HG02884 (cell line): ENCODE data around the gene PGP.
"Not testable (repeated sequence)": the region's sequence is repeated elsewhere in the genome, so short reads cannot be mapped to it uniquely, and the experiment has no call there.

Experiments
- ATAC-seq: cut with Tn5 transposase; IDR thresholded peaks from one replicate; pipeline ENCODE4 v1.9.1; 2021; ENCODE audit warnings: mild to moderate bottlenecking, moderate library complexity; ENCODE audit not compliant: unreplicated experiment

PGP gene

GRCh38 chr16:2223221-2223941, 8.7 kb upstream of the PGP start, which contains the start of gene E4F1:
E4F1 (plus strand) TSS chr16:2223591; CDS start chr16:2223614, 23 bp downstream.
- ATAC-seq: peak; percentile 91

GRCh38 chr16:2216330-2216729, 1.7 kb upstream of the PGP start:
- no peak for ATAC-seq

DNA sequence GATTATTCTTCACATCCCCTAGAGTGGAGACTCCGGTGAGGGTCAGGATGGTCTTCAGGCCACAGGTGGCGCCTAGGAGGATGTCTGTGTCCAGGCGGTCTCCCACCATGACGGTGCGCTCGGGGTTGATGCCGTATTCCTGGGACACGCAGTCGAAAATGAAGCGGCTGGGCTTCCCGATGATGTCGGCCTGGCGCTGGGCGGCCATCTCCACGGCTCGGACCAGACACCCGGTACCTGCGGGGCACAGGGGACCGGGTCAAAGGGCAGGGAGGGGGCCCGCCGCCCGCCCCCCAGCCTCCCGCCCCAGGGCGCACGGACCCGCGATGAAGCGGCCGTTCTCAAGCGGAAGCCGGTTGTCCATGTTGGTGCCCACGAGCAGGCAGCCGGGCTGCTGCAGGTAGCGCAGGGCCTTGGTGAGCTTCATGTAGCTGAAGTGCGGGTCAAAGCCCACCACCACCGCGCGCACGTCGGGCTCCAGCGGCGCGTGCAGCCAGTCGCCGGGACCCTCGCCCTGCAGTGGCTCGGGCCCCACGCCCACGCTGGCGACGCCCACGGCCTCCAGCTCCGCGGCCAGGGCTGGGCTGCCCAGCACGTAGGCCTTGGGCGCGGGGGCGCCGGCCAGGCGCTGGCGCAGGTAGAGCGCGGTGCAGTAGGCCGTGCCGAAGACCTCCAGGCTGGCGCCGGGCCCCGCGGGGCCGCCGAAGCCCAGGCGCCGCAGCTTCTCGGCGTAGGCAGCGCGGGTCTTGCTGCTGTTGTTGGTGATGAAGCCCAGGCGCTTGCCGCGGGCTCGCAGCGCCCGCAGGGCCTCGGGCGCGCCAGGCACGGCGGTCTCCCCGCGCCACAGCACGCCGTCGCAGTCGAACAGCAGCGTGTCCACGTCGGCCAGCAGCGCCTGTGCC, 572 bp downstream of the PGP start:
- ATAC-seq: peak; percentile 12

GRCh38 chr16:2212362-2213324, 2.0 kb downstream of the PGP start:
- no peak for ATAC-seq

DNA sequence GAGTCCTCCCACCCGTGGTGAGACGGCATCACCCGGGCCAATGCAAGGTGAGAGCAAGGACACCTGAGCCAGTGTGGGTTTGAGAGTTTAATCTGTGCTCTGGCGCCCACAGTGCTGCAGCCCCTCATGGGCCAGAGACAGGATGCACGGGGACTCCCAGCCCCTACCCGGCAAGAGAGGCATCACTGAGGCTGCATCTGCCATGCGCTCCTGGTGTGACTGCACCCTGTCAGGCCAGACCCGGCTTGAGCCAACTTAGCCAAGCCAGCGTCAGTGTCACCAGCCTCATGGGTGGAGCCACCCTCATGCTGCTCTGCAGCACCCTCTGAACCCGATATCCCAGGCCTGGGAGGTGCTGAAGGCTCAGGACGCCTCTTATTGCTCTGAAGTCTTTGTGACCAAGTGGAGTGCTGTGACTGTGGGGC, 2.7 kb downstream of the PGP start:
- ATAC-seq: no peak

- ATAC-seq: no peak
These were observed 4.0 kb downstream of the PGP start, which contains the start of gene BRICD5 for GRCh38 chr16:2210386-2211365. BRICD5 (minus strand) TSS chr16:2210863; CDS start chr16:2210833, 30 bp downstream.

DNA sequence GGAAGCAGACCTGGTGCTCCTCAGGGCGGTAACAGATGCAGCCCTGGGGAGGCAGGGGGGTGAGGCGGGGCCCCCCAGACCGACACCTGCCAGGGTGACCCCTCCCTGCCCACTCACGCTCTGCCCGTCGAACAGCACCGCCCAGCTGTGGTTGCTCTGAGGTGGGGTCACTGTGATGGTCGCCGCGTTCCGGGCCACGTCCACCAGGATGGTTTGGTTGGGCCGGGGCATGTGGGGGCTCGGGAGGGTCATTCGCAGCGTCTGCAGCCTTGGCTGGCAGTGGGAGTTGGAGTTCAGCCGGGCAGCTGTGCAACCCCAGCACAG, 4.7 kb downstream of the PGP start:
- no peak for ATAC-seq

DNA sequence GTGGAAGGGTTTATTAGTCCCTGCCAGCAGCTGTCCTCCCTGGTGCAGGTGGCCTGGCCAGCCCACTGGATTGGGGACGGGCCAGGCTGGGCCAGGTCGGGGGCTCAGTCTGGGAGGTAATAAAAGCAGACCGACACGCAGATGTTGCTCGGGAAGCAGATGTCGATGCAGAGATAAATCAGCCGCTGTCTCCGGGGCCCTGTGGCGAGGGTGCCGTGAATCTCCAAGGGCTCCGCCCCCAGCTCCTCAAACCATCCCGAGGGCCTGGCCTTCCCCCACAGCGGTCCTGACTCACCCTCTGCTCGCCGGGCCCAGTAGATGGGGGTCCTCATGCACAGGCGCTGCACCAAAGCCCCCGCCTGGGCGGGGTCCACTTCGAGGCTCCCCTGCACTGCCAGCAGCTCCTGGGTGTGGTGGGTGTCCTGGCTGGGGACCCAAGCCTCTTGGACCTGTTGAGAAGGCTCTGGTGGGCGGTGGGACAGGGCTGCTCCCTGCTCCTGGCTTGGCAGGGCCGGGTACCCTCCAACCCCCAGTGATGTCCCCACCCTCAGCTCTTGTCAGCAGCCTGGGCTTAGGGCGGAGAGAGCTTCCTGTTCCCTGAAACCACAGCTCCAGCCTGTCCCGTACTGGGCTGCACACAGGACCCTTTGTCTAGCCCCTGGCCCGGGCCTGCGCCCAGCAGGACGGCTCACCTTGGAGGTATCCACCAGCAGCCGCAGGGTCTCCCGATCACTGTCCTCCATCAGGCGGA, 5.2 kb downstream of the PGP start:
- ATAC-seq: no peak

DNA sequence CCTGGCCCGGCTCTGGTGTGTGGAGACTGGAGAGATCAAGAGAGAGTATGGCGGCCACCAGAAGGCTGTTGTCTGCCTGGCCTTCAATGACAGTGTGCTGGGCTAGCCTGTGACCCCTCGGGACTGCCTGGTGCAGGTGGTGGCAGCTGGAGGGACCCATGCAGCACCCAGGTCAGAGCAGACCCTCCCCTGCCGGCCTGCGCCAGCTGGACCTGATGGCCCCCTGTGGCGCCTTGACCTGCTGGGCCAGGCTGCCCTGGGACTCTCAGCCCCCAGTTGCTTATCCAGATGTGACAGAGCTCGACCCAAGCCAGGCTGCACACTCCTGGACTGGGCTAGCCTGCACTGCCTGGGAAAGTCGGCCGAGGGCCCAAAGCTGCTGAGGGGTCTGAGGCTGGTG, 5.9 kb downstream of the PGP start:
- ATAC-seq: no peak

DNA sequence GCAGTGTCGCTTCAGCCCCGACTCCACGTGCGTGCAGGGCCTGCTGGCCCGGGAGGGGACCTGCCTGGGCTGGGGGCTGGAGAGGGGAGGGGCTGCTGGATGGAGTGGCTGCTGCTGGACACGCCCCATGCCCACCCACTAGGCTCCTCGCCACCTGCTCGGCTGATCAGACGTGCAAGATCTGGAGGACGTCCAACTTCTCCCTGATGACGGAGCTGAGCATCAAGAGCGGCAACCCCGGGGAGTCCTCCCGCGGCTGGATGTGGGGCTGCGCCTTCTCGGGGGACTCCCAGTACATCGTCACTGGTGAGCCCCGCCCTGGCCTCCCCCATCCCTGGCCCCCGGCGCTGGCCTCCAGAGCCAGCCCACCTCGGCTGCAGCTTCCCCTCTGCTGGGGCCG, 6.3 kb downstream of the PGP start:
- ATAC-seq: no peak

GRCh38 chr16:2207872-2208271, 6.8 kb downstream of the PGP start:
- no peak for ATAC-seq

DNA sequence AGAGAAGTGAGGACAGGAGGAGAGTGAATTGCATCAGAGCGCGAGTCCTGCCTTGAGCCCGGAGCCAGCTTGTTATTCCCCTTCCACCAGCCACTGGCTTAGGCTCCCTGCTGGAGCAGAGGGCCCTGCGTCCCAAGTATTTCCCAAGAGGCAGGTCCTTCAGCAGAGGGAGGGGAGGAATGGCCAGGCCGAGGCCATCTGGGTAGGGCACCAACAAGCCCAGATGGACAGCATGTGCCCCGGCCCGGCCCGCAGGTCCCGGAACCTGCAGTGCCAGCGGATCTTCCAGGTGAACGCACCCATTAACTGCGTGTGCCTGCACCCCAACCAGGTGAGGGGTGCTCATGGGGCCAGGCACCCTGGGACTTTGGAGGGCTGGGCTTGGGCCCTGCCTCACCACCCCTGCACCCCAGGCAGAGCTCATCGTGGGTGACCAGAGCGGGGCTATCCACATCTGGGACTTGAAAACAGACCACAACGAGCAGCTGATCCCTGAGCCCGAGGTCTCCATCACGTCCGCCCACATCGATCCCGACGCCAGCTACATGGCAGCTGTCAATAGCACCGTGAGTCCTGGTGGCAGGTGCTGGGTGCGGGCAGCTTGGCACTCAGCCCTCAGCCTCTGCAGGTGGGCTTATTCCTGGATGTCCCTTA, 7.7 kb downstream of the PGP start:
- ATAC-seq: no peak

- ATAC-seq: no peak
These were observed 8.2 kb downstream of the PGP start for GRCh38 chr16:2206420-2206779.

DNA sequence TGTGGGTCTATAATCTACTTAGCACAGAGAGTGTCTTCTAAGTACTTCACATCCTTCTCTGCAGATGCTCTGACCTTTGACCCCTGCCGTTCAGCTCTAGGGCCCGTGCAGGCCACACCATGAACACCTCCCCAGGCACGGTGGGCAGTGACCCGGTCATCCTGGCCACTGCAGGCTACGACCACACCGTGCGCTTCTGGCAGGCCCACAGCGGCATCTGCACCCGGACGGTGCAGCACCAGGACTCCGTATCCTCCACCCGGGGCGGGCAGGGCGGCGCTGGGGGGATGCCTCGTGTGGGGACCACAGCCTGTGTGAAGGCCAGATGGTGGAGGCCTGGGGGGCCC, 8.7 kb downstream of the PGP start:
- ATAC-seq: no peak

DNA sequence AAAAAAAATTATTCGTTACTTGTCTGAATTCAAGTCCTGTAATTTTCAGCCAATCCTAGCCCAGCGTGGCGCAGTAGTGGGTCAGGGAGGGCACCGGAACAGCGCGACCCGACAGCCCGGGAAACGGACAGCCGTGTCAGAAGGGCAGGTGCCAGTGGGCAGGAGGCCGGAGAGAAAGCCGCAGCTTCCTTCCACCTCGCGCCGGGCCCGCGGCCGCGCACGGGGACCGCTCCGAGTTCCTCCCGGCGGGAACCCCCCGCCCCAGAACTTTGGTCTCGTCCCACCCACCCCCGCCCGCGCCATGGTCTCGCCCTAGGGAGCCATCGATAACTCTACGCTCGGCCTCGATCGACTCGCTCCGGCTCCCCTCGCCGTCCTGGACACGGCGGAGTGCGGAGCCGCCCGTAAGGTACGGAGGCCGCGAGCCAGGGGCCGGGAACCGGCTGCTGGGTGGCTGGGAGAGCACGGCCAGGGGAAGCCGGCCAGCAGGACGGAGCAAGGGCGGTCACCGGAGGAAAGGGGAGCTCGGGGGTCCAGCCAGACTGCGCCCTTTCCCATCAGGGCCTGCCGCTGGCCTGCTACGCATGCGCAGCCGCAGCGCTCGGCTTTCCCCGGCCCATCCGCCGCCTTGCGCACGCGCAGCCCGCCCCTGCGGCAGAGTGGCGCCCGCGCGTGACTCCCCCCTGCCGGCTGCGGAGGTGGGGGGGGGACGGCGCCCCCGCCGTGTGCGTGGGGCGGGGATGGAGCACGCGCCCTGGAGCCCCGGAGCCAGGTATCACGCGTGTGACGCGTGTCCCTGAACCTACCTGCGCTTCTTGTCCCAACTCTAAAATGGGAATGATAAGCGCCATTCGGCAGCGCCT, 9.3 kb downstream of the PGP start, which contains the start of gene MLST8:
MLST8 (plus strand) TSS at position 351 of the 863 bp plus-strand sequence. CDS start 632 bp downstream, outside the sequence.
- no peak for ATAC-seq

DNA sequence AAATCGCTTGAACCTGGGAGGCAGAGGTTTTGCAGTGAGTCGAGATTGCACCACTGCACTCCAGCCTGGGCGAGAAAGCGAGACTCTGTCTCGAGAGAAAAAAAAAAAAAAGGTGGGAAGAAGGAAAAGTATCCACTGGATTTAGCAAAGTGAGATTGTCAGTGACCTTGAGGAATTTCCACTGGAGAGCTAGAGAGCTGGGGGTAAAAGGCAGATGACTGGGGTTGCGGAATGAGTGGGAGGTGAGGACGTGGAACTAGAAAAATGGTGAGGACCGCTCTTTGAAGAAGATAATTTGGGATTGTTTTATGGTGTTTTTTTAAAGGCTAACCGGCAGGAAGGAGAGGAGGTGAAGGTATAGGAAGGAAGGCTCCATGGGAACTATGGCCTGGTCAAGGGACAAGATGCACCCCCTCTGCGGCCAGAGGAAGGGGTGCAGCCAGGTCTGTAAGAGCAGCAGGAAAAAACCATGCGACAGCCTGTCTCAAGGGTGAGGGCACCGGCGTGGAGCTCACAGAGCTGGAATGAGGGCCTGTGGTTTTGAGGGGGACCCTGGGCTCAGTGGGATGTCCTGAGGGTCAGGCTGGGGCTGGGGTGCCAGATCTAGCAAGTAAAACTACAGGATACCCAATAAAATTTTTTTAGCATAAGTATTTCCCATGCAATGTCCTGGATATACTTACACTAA, 10.1 kb downstream of the PGP start:
- no peak for ATAC-seq

DNA sequence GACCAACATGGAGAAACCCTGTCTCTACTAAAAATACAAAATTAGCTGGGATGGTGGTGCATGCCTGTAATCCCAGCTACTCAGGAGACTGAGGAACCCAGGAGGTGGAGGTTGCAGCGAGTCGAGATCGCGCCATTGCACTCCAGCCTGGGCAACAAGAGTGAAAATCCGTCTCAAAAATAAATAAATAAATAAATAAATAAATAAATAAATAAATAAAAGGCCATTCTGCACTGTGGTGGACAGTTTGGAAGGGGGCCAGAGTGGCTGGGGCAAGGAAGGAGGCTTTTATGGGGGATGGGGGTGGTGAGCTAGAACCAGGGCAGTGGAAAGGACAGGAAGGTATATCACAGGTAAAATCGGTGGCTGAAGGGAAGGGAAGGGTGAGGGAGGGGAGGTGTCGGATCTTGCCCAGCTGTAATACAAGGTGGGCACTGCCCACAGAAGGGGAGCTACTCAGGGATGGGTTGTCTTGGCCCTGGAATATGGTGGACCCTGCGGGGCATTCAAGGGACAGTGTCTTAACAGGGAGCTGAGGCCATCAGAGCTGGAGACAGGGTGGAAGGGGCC, 11.4 kb downstream of the PGP start:
- not testable (repeated sequence) for ATAC-seq
